Left lung (tissue), 10 donors: Measurements from ENCODE around the gene ERBB4. TPM values are rescaled to one million over a fixed set of nuclear protein-coding genes. Genes with fewer than 3 reads are reported as not detected.

Experiments used
- ATAC-seq: fragments of 200-7000 bp; cut with Tn5 transposase; one replicate; pipeline ENCODE4 v1.9.1; 2020; ENCODE audit warnings: moderate library complexity
- DNase-seq, 4 donors: peaks; one replicate each; pipeline ENCODE4 v3.0.0-alpha.2; 2013 to 2020
- H3K27ac ChIP-seq, 2 donors: fragments of 200-600 bp; sonication (generic) in 1 of 2; one replicate each; pipeline versions ENCODE4 v1.5.0 to v1.8.0; 2020 to 2021
- H3K27me3 ChIP-seq, 2 donors: fragments of 200-600 bp; sonication (generic) in 1 of 2; one replicate each; pipeline versions ENCODE4 v1.5.0 to v1.8.0; 2020 to 2021
- H3K36me3 ChIP-seq, 2 donors: fragments of 200-600 bp; sonication (generic) in 1 of 2; one replicate each; pipeline versions ENCODE4 v1.5.0 to v1.8.0; 2020 to 2021
- H3K4me1 ChIP-seq, 2 donors: fragments of 200-600 bp; one replicate each; pipeline ENCODE4 v1.8.0; 2021
- H3K4me3 ChIP-seq, 2 donors: fragments of 200-600 bp; sonication (generic) in 1 of 2; one replicate each; pipeline versions ENCODE4 v1.5.0 to v1.8.0; 2020 to 2021; ENCODE audit warnings: mild to moderate bottlenecking in 1 of 2
- H3K9me3 ChIP-seq, 2 donors: fragments of 200-600 bp; sonication (generic) in 1 of 2; one replicate each; pipeline versions ENCODE4 v1.5.0 to v1.8.0; 2020 to 2021
- CTCF ChIP-seq, 2 donors: fragments of 200-600 bp; sonication (generic) in 1 of 2; IDR thresholded peaks; one replicate each; pipeline versions ENCODE4 v1.5.0 to v1.8.0; 2021; ENCODE audit warnings: antibody characterized with exemption in 2 of 2
- intact Hi-C, 2 donors: fragments of 100-400 bp; cut with DNase I; formaldehyde crosslinking; loops; one replicate each; pipeline versions ENCODE4 v1.11.2 to v1.14.2; 2022
- polyA plus RNA-seq, 6 donors: library from polyadenylated mRNA; unstranded; fragments of 120-200 nt; gene quantifications; one replicate each; pipeline ENCODE4 v1.2.1, GENCODE V29; 2013; ENCODE audit not compliant: insufficient read length in 6 of 6
- total RNA-seq, 2 donors: library from RNA; stranded (reverse); fragmentation: NEBNext Ultra II Directional; extraction: Animal tissue kit (Norgen Biotek cat#: 25700); gene quantifications; one replicate each; pipeline ENCODE4 v1.2.1, GENCODE V29; 2021
- donor health status: DM: no; HTN: yes; CAD: no.
- donor health status: DM: no; HTN: no; CAD: no.

ERBB4 gene
- total and polyA plus RNA-seq, 8 donors, result 0.89 to 16.0 (median 1.4) TPM

GRCh38 chr2:211802666-211803065, 735.9 kb downstream of the ERBB4 start:
- Histone ChIP-seq H3K27me3 (no peaks in the 10 kb centered on the region), H3K9me3 (no peaks in the 10 kb centered on the region), H3K4me1 (no peaks in the 10 kb centered on the region), H3K4me3 (no peak overlapping the region), H3K27ac (no peak overlapping the region), H3K36me3 (no peaks in the 10 kb centered on the region)
- TF ChIP-seq CTCF (IDR thresholded peaks at IDR 0.05), result no peak
- ATAC-seq (no peak), DNase-seq (no peak)
- intact Hi-C loops, result no loop called here

DNA sequence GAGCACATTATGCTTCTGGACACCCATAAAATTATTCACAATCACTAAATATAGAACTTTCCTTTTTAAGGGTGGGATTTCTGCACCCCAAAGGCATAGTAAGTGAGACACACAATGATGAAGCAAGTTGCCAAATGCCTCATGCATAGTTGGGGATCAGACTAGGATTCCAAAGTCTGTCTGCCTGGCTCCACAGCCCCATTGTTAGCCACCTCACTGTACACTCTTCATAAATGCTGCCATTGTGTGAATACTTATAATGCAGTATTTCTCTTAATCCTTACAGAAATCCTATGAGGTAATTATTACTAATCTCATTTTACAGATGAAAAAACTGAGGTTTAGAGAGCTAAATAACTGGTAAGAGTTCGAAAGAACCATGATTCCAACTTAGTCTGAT, 738.6 kb downstream of the ERBB4 start:
- Histone ChIP-seq H3K4me3 (no peak overlapping the region), H3K4me1 (no peaks in the 10 kb centered on the region), H3K27me3 (no peaks in the 10 kb centered on the region), H3K9me3 (no peaks in the 10 kb centered on the region), H3K36me3 (no peaks in the 10 kb centered on the region), H3K27ac (no peak overlapping the region)
- DNase-seq (no peak), ATAC-seq (no peak)
- TF ChIP-seq CTCF (IDR thresholded peaks at IDR 0.05), result no peak
- intact Hi-C loops, result no loop called here

DNA sequence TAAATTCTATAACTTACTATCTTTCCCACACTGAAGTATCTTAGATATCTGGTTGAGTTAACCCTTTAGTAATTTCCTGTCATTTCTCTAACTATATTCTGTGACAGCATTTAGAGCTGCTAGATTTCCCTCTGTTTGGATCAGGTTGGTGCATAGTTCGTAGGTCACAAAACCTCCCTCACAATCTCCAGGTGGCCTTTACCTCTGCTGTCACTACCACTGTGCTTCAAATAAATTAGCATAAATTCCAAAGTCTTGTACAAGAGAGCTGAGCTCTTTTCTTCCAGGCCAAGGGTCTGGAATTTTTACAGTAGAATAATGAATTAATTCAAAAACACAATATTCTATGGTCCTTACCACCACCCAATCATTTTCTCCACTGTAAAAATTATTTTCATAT, 739.7 kb downstream of the ERBB4 start:
- intact Hi-C loops, result no loop called here
- DNase-seq, result no peak

DNA sequence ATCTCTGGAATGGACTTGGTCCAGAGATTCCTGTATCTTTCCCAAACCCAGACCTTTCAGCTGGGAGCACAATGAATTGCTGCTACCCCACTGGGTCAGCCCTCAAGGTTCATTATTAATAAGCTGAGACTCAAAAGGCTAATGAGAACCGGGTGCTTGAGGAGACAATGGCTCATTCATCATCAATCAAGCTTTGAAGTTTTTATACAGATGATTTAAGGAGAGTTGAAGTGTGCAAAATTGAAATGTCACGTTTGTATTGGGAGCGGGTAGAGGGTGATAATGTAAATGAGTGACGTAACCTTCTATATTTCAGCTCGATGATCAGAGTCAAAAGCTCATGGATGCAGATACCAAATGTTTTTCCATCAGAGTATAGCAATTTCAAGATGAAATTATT, 744.9 kb downstream of the ERBB4 start:
- intact Hi-C loops, result no loop called here
- no peak for TF ChIP-seq CTCF (IDR thresholded peaks at IDR 0.05)

More for the DNA sequence above, 739.7 kb downstream of the ERBB4 start:
- Histone ChIP-seq H3K4me3 (no peak overlapping the region), H3K9me3 (no peaks in the 10 kb centered on the region), H3K4me1 (no peaks in the 10 kb centered on the region), H3K27ac (no peak overlapping the region), H3K36me3 (no peaks in the 10 kb centered on the region), H3K27me3 (no peaks in the 10 kb centered on the region)
- no peak for ATAC-seq
- no peak for TF ChIP-seq CTCF (IDR thresholded peaks at IDR 0.05)

GRCh38 chr2:211789982-211790381, 748.6 kb downstream of the ERBB4 start:
- ATAC-seq, result no peak
- intact Hi-C loops, result no loop called here
- Histone ChIP-seq H3K4me1 (no peaks in the 10 kb centered on the region), H3K9me3 (no peaks in the 10 kb centered on the region), H3K27me3 (no peaks in the 10 kb centered on the region), H3K4me3 (no peak overlapping the region), H3K36me3 (no peaks in the 10 kb centered on the region), H3K27ac (no peak overlapping the region)
- no peak for DNase-seq
- no peak for TF ChIP-seq CTCF (IDR thresholded peaks at IDR 0.05)

More for the DNA sequence above, 744.9 kb downstream of the ERBB4 start:
- Histone ChIP-seq H3K36me3 (no peaks in the 10 kb centered on the region), H3K4me3 (no peak overlapping the region), H3K9me3 (no peaks in the 10 kb centered on the region), H3K4me1 (no peaks in the 10 kb centered on the region), H3K27ac (no peak overlapping the region), H3K27me3 (no peaks in the 10 kb centered on the region)
- no peak for DNase-seq
- ATAC-seq, result no peak
